H1 (cell line): ENCODE results near the gene GNAO1. TPM values are rescaled to one million over a fixed set of nuclear protein-coding genes. Genes with fewer than 3 reads are reported as not detected.

Experiments used
- CTCF ChIA-PET: fragments of 300-600 bp; sonication (Branson Sonifier 250); formaldehyde crosslinking; loops from one replicate; lab custom pipeline; 2021; ENCODE audit not compliant: partially characterized antibody; lab: Charles Lee
- POLR2A ChIA-PET: fragments of 300-600 bp; sonication (Branson Sonifier 250); formaldehyde crosslinking; loops from one replicate; lab custom pipeline; 2021; ENCODE audit warnings: inconsistent platforms; ENCODE audit not compliant: partially characterized antibody; lab: Charles Lee
- DNase-seq, 2 experiments: peaks; one replicate each; pipeline versions ENCODE4 v3.0.0 to v3.0.0-alpha.2; 2010 to 2022; ENCODE audit warnings: low spot score in 2 of 2, low read depth in 1 of 2, mixed read lengths in 1 of 2
- FAIRE-seq: peaks from 2 replicates; lab custom pipeline; 2011; peaks lifted over from hg19 to GRCh38; lab: Jason Lieb, UNC
- H2AFZ ChIP-seq: 2 replicates; pipeline ENCODE4 v1.8.1; 2012; ENCODE audit warnings: low read length, inconsistent platforms
- H2AK5ac ChIP-seq: 2 replicates; pipeline ENCODE4 v1.6.1; 2013; ENCODE audit warnings: low read depth, low read length
- H2BK120ac ChIP-seq: replicated peaks from 2 replicates; pipeline ENCODE3; 2013; ENCODE audit warnings: low read depth, low read length, inconsistent platforms
- H2BK12ac ChIP-seq: 2 replicates; pipeline ENCODE4 v1.6.1; 2013; ENCODE audit warnings: low read depth, low read length
- H2BK15ac ChIP-seq: 2 replicates; pipeline ENCODE4 v1.6.1; 2013; ENCODE audit warnings: low read length
- H2BK20ac ChIP-seq: 2 replicates; pipeline ENCODE4 v1.6.1; 2013; ENCODE audit warnings: low read length
- H2BK5ac ChIP-seq: 2 replicates; pipeline ENCODE4 v1.6.1; 2013; ENCODE audit warnings: low read depth, low read length
- H3K14ac ChIP-seq: 2 replicates; pipeline ENCODE4 v1.6.1; 2013; ENCODE audit warnings: inconsistent platforms; ENCODE audit not compliant: insufficient read length
- H3K18ac ChIP-seq: 2 replicates; pipeline ENCODE4 v1.6.1; 2013; ENCODE audit warnings: low read length; ENCODE audit errors: extremely low read depth
- H3K23ac ChIP-seq: 2 replicates; pipeline ENCODE4 v1.6.1; 2013; ENCODE audit warnings: inconsistent platforms; ENCODE audit not compliant: insufficient read length
- H3K23me2 ChIP-seq: 2 replicates; pipeline ENCODE4 v1.6.1; 2013; ENCODE audit warnings: low read depth, low read length
- H3K27ac ChIP-seq: 2 replicates; pipeline ENCODE4 v1.6.1; 2011; ENCODE audit warnings: low read depth, low read length, inconsistent platforms
- H3K27me3 ChIP-seq, 4 experiments: replicated peaks in 1 of 4; 1 replicate in 1 of 4; 2 replicates in 3 of 4; pipeline versions ENCODE4 v1.6.1 to v1.8.1; 2011 to 2013; ENCODE audit warnings: low read length in 3 of 4, mild to moderate bottlenecking in 3 of 4, inconsistent platforms in 2 of 4, mixed read lengths in 2 of 4, moderate library complexity in 1 of 4; ENCODE audit not compliant: control insufficient read depth in 3 of 4, insufficient read depth in 3 of 4; ENCODE audit errors: extremely low read depth in 1 of 4
- H3K36me3 ChIP-seq, 4 experiments: 2 replicates each; pipeline versions ENCODE4 v1.6.1 to v1.8.1; 2011 to 2013; ENCODE audit warnings: mild to moderate bottlenecking in 4 of 4, low read length in 3 of 4, moderate library complexity in 2 of 4, control low read depth in 1 of 4, inconsistent platforms in 1 of 4; ENCODE audit not compliant: insufficient read depth in 4 of 4, control insufficient read depth in 2 of 4
- H3K4ac ChIP-seq: replicated peaks from 2 replicates; pipeline ENCODE3; 2013; ENCODE audit warnings: low read length, low read depth, mixed read lengths, inconsistent platforms; ENCODE audit not compliant: insufficient read length
- H3K4me1 ChIP-seq, 4 experiments: replicated peaks in 1 of 4; 1 replicate in 1 of 4; 2 replicates in 3 of 4; pipeline versions ENCODE4 v1.6.1 to v1.8.1; 2011 to 2013; ENCODE audit warnings: low read length in 3 of 4, inconsistent platforms in 2 of 4, mixed read lengths in 1 of 4; ENCODE audit not compliant: insufficient read depth in 4 of 4, control insufficient read depth in 3 of 4
- H3K4me2 ChIP-seq, 2 experiments: 2 replicates each; pipeline versions ENCODE4 v1.6.1 to v1.8.1; 2011 to 2013; ENCODE audit warnings: low read depth in 2 of 2, low read length in 2 of 2, control low read depth in 1 of 2, inconsistent platforms in 1 of 2, mild to moderate bottlenecking in 1 of 2; ENCODE audit not compliant: insufficient read depth in 1 of 2
- H3K4me3 ChIP-seq, 4 experiments: fragments of 200-600, 300-600 bp in 1 of 4; sonication (generic), shearing (Covaris generic), sonication (Bioruptor Twin) in 1 of 4; 2 replicates each; pipeline versions ENCODE4 v1.5.1 to v1.8.1; 2011 to 2016; ENCODE audit warnings: low read length in 4 of 4, low read depth in 3 of 4, control low read depth in 2 of 4, inconsistent platforms in 2 of 4, mild to moderate bottlenecking in 2 of 4, mixed read lengths in 1 of 4, moderate library complexity in 1 of 4; ENCODE audit not compliant: insufficient read depth in 2 of 4; ENCODE audit errors: extremely low read depth in 1 of 4
- H3K56ac ChIP-seq: replicated peaks from 2 replicates; pipeline ENCODE3; 2013; ENCODE audit warnings: low read depth, mild to moderate bottlenecking, mixed read lengths, low read length, inconsistent platforms; ENCODE audit not compliant: insufficient read length
- H3K79me1 ChIP-seq: 2 replicates; pipeline ENCODE4 v1.6.1; 2013; ENCODE audit warnings: low read depth, low read length, control low read depth
- H3K79me2 ChIP-seq, 2 experiments: 2 replicates each; pipeline versions ENCODE4 v1.6.1 to v1.8.1; 2012 to 2013; ENCODE audit warnings: low read length in 2 of 2, mild to moderate bottlenecking in 2 of 2, inconsistent platforms in 1 of 2; ENCODE audit not compliant: insufficient read depth in 2 of 2, control insufficient read depth in 1 of 2
- H3K9ac ChIP-seq, 4 experiments: replicated peaks in 1 of 4; 1 replicate in 1 of 4; 2 replicates in 3 of 4; pipeline versions ENCODE4 v1.6.1 to v1.8.1; 2011 to 2013; ENCODE audit warnings: low read depth in 3 of 4, low read length in 3 of 4, control low read depth in 2 of 4, mild to moderate bottlenecking in 2 of 4, moderate library complexity in 2 of 4, inconsistent platforms in 1 of 4; ENCODE audit errors: extremely low read depth in 1 of 4
- H3K9me3 ChIP-seq, 2 experiments: 2 replicates each; pipeline versions ENCODE4 v1.6.1 to v1.8.1; 2012 to 2013; ENCODE audit warnings: mild to moderate bottlenecking in 2 of 2, moderate library complexity in 2 of 2, control low read depth in 1 of 2, inconsistent platforms in 1 of 2, low read depth in 1 of 2, low read length in 1 of 2, mixed read lengths in 1 of 2; ENCODE audit not compliant: insufficient read depth in 2 of 2
- H4K20me1 ChIP-seq, 2 experiments: replicated peaks in 1 of 2; 2 replicates each; pipeline versions ENCODE3 to v1.8.1; 2011 to 2013; ENCODE audit warnings: inconsistent platforms in 2 of 2, low read length in 2 of 2, mild to moderate bottlenecking in 1 of 2; ENCODE audit not compliant: insufficient read depth in 2 of 2, control insufficient read depth in 1 of 2
- H4K5ac ChIP-seq: 2 replicates; pipeline ENCODE4 v1.6.1; 2013; ENCODE audit warnings: low read length, low read depth, mixed read lengths, inconsistent platforms; ENCODE audit not compliant: insufficient read length
- H4K8ac ChIP-seq: 2 replicates; pipeline ENCODE4 v1.8.0; 2013; ENCODE audit warnings: mild to moderate bottlenecking, moderate library complexity, low read length, inconsistent platforms; ENCODE audit not compliant: insufficient read depth; ENCODE audit errors: extremely low read depth
- H4K91ac ChIP-seq: replicated peaks from 2 replicates; pipeline ENCODE3; 2013; ENCODE audit warnings: low read length, mixed read lengths, inconsistent platforms; ENCODE audit not compliant: insufficient read length
- BACH1 ChIP-seq: IDR thresholded peaks from 2 replicates; pipeline ENCODE4 v1.6.1; 2012; ENCODE audit warnings: low read length, improper control_type of control experiment
- BRCA1 ChIP-seq: IDR thresholded peaks from 2 replicates; pipeline ENCODE4 v1.6.1; 2012; ENCODE audit warnings: low read depth, low read length, improper control_type of control experiment
- CBX8 ChIP-seq: fragments of 300-800, 300-1000 bp; sonication (generic); IDR thresholded peaks from 2 replicates; pipeline ENCODE4 v1.7.1; 2016; ENCODE audit warnings: low read depth, low read length, borderline replicate concordance
- CHD2 ChIP-seq: IDR thresholded peaks from 2 replicates; pipeline ENCODE4 v1.6.1; 2012; ENCODE audit warnings: low read length, improper control_type of control experiment
- GTF2F1 ChIP-seq: IDR thresholded peaks from 2 replicates; pipeline ENCODE4 v1.6.1; 2012; ENCODE audit warnings: low read depth, low read length, improper control_type of control experiment, borderline replicate concordance
- NANOG ChIP-seq: IDR thresholded peaks from 2 replicates; pipeline ENCODE4 v1.6.1; 2011; ENCODE audit warnings: low read length, low read depth, mild to moderate bottlenecking, inconsistent platforms; ENCODE audit not compliant: insufficient read depth, poor library complexity, severe bottlenecking
- SIN3A ChIP-seq, 2 experiments: IDR thresholded peaks in 1 of 2; conservative IDR thresholded peaks in 1 of 2; 2 replicates each; pipeline ENCODE4 v1.6.1; 2011 to 2012; ENCODE audit warnings: low read length in 2 of 2, improper control_type of control experiment in 1 of 2, low read depth in 1 of 2, mild to moderate bottlenecking in 1 of 2
- SP1 ChIP-seq: IDR thresholded peaks from 2 replicates; pipeline ENCODE4 v1.6.1; 2011; ENCODE audit warnings: low read depth, low read length
- TCF12 ChIP-seq: IDR thresholded peaks from 2 replicates; pipeline ENCODE4 v1.6.1; 2011; ENCODE audit warnings: low read depth, mild to moderate bottlenecking, low read length
- WGBS, 2 experiments: shearing (Covaris generic) in 1 of 2; methylation state at CpG; one replicate each; pipeline versions ENCODE4 v1.1.6 to v1.1.7; 2013 to 2015; ENCODE audit warnings: low lambda C conversion rate in 2 of 2, mixed read lengths in 2 of 2, inconsistent platforms in 1 of 2, low coverage in 1 of 2, missing lambda C conversion rate in 1 of 2; ENCODE audit not compliant: insufficient replicate concordance in 2 of 2, insufficient coverage in 1 of 2, insufficient read length in 1 of 2; ENCODE audit errors: extremely low coverage in 1 of 2, missing lambda C conversion rate in 1 of 2; 5-methylcytosine and 5-hydroxymethylcytosine counted together
- polyA plus RNA-seq, 7 experiments: library from polyadenylated mRNA; depleted of rRNA in 3 of 7; stranded (reverse) in 5 of 7; unstranded in 2 of 7; fragments of >200 nt in 5 of 7; fragments of 200-250 nt in 2 of 7; gene quantifications; 1 replicate in 5 of 7; 2 replicates in 1 of 7; 4 replicates in 1 of 7; pipeline versions ENCODE4 v1.2.1 to v1.2.3, GENCODE V29; 2011 to 2013; ENCODE audit warnings: missing spikeins in 2 of 7, mixed read lengths in 2 of 7
- total RNA-seq: library from RNA; stranded (reverse); fragmentation: NEBNext Ultra II Directional; extraction: Animal tissue kit (Norgen Biotek cat#: 25700); gene quantifications from 2 replicates; pipeline ENCODE4 v1.2.1, GENCODE V29; 2021

GNAO1 gene
- total and polyA plus RNA-seq, 2 of the 8 experiments (the other 6 are each of a cell fraction or from before 2014, with no cell fraction given): 6.7 to 34.4 TPM

GRCh38 chr16:56275801-56276200, 84.5 kb downstream of the GNAO1 start:
- H4K20me1 ChIP-seq: no peaks in the 10 kb centered on the region
- H2BK120ac ChIP-seq: no peak overlapping the region
- H3K23me2 ChIP-seq: no peaks in the 10 kb centered on the region
- H3K23ac ChIP-seq: no peak overlapping the region
- POLR2A ChIA-PET: interaction anchor here (0.8 kb wide), 1 partner anchor 12 kb away, joined by 3 read pairs; no protein-coding TSS in a partner anchor
- no peak overlapping the region for H3K9ac ChIP-seq
- H2BK15ac ChIP-seq: no peak overlapping the region
- no peaks in the 10 kb centered on the region for H3K27me3 ChIP-seq
- H3K27ac ChIP-seq: no peak overlapping the region; the same call in 1 of the 2 replicates
- no peaks in the 10 kb centered on the region; the same call in 1 of the 2 replicates for H3K79me1 ChIP-seq
- no peak overlapping the region for H2AK5ac ChIP-seq
- H3K4me1 ChIP-seq: peaks cover 0 to 18% (median 16%) of the 10 kb centered on the region in 4 experiments; a peak in 6 of 7 replicates
- H4K5ac ChIP-seq: no peak overlapping the region
- peaks cover 0 to 12% of the 10 kb centered on the region in 2 experiments; a peak in 3 of 4 replicates for H3K9me3 ChIP-seq
- no peak overlapping the region; the same call in 1 of the 2 replicates for H2BK20ac ChIP-seq
- H3K56ac ChIP-seq: no peak overlapping the region
- WGBS, 2 experiments: 90% methylated on average over 9 of the region's 9 CpGs; no CpG with 5 or more reads in 1 of the 2 experiments
- no peak overlapping the region for H3K4ac ChIP-seq
- H3K14ac ChIP-seq: no peak overlapping the region
- DNase-seq (no peak), FAIRE-seq (no peak)
- H3K79me2 ChIP-seq: no peaks in the 10 kb centered on the region
- no peak overlapping the region for H3K18ac ChIP-seq
- H3K4me3 ChIP-seq: no peak overlapping the region
- H2AFZ ChIP-seq: no peak overlapping the region
- H3K4me2 ChIP-seq: no peak overlapping the region
- CTCF ChIA-PET: interaction anchor here (1.5 to 6.4 kb wide), 4 partner anchors 11 to 43 kb away, joined by 3 to 35 read pairs (median 26); no protein-coding TSS in a partner anchor
- no peak overlapping the region for H4K91ac ChIP-seq
- H2BK5ac ChIP-seq: no peak overlapping the region
- no peak overlapping the region for H2BK12ac ChIP-seq
- H4K8ac ChIP-seq: no peak overlapping the region
- H3K36me3 ChIP-seq: peaks cover 0 to 5% (median 0%) of the 10 kb centered on the region in 4 experiments; a peak in 1 of 8 replicates
- no peak for TF ChIP-seq SP1
- no peak for TF ChIP-seq GTF2F1
- no peak for TF ChIP-seq NANOG
- no peak for TF ChIP-seq SIN3A (conservative IDR thresholded peaks at IDR 0.05 in 1 of 2, IDR thresholded peaks at IDR 0.05 in 1 of 2; ENCODE audit: low read depth in 1 of 2, low read length in 2 of 2)
- TF ChIP-seq CHD2: no peak
- no peak for TF ChIP-seq TCF12
- TF ChIP-seq BRCA1: no peak
- TF ChIP-seq CBX8: no peak
- TF ChIP-seq BACH1: no peak
